SK-N-SH treated with all-trans-retinoic acid at 6 μM for 48 hours (cell line): Measurements from ENCODE around the gene PCBP3.

Experiments
- ATAC-seq: fragments of 200-7000 bp; cut with Tn5 transposase; 3 replicates; pipeline ENCODE4 v1.9.1; 2020; ENCODE audit warnings: mild to moderate bottlenecking, moderate library complexity
- ARNTL ChIP-seq: fragments of 450-650 bp; formaldehyde crosslinking; IDR thresholded peaks from 2 replicates; pipeline ENCODE4 v1.5.0; 2020; ENCODE audit warnings: low read depth, mild to moderate bottlenecking, moderate library complexity, borderline replicate concordance
- BACH2 ChIP-seq: fragments of 250-450 bp; sonication (Bioruptor Pico); IDR thresholded peaks from 2 replicates; pipeline ENCODE4 v1.9.0; 2021; ENCODE audit warnings: mild to moderate bottlenecking, borderline replicate concordance
- CSDC2 ChIP-seq: fragments of 250-450 bp; sonication (Bioruptor Pico); IDR thresholded peaks from 2 replicates; pipeline ENCODE4 v1.5.0; 2020; ENCODE audit warnings: mild to moderate bottlenecking, moderate library complexity
- ESRRG ChIP-seq: fragments of 250-450 bp; sonication (Bioruptor Pico); IDR thresholded peaks from 2 replicates; pipeline ENCODE4 v1.6.1; 2021; ENCODE audit warnings: mild to moderate bottlenecking
- GLIS3 ChIP-seq: fragments of 250-450 bp; sonication (Bioruptor Pico); IDR thresholded peaks from 2 replicates; pipeline ENCODE4 v1.5.0; 2020; ENCODE audit warnings: mild to moderate bottlenecking, moderate library complexity
- ISL1 ChIP-seq: fragments of 250-450 bp; sonication (Bioruptor Pico); IDR thresholded peaks from 2 replicates; pipeline ENCODE4 v2.1.2; 2022; ENCODE audit warnings: mild to moderate bottlenecking, moderate library complexity
- OSR1 ChIP-seq: fragments of 250-450 bp; sonication (Bioruptor Pico); IDR thresholded peaks from 2 replicates; pipeline ENCODE4 v1.8.0; 2022; ENCODE audit warnings: moderate library complexity, mild to moderate bottlenecking, inconsistent platforms
- PATZ1 ChIP-seq: fragments of 250-450 bp; sonication (Bioruptor Pico); IDR thresholded peaks from 2 replicates; pipeline ENCODE4 v1.8.0; 2020; ENCODE audit warnings: mild to moderate bottlenecking, moderate library complexity, borderline replicate concordance
- PPARA ChIP-seq: fragments of 250-450 bp; sonication (Bioruptor Pico); IDR thresholded peaks from 2 replicates; pipeline ENCODE4 v1.5.0; 2020; ENCODE audit warnings: mild to moderate bottlenecking, borderline replicate concordance
- RARB ChIP-seq: fragments of 250-450 bp; sonication (Bioruptor Pico); IDR thresholded peaks from 2 replicates; pipeline ENCODE4 v1.8.0; 2021; ENCODE audit warnings: mild to moderate bottlenecking, moderate library complexity
- SNAI2 ChIP-seq: fragments of 250-450 bp; sonication (Bioruptor Pico); IDR thresholded peaks from 2 replicates; pipeline ENCODE4 v1.5.0; 2020; ENCODE audit warnings: mild to moderate bottlenecking, moderate library complexity
- TCF4 ChIP-seq: fragments of 250-450 bp; sonication (Bioruptor Pico); IDR thresholded peaks from 2 replicates; pipeline ENCODE4 v1.8.0; 2021; ENCODE audit warnings: mild to moderate bottlenecking, moderate library complexity, borderline replicate concordance
- TOX ChIP-seq: fragments of 250-450 bp; sonication (Bioruptor Pico); IDR thresholded peaks from 2 replicates; pipeline ENCODE4 v1.8.0; 2021; ENCODE audit warnings: mild to moderate bottlenecking, moderate library complexity, borderline replicate concordance
- ZC3H10 ChIP-seq: fragments of 250-450 bp; sonication (Bioruptor Pico); IDR thresholded peaks from 2 replicates; pipeline ENCODE4 v1.5.1; 2021; ENCODE audit warnings: mild to moderate bottlenecking, moderate library complexity
- ZFP3 ChIP-seq: fragments of 250-450 bp; sonication (Bioruptor Pico); IDR thresholded peaks from 2 replicates; pipeline ENCODE4 v1.5.0; 2020; ENCODE audit warnings: mild to moderate bottlenecking, moderate library complexity
- ZFP30 ChIP-seq: fragments of 450-650 bp; formaldehyde crosslinking; IDR thresholded peaks from 2 replicates; pipeline ENCODE4 v1.5.0; 2022; ENCODE audit warnings: mild to moderate bottlenecking, moderate library complexity
- ZNF565 ChIP-seq: fragments of 450-650 bp; formaldehyde crosslinking; conservative IDR thresholded peaks from 2 replicates; pipeline ENCODE4 v1.5.0; 2020; ENCODE audit warnings: low read depth, mild to moderate bottlenecking, moderate library complexity
- ZNF70 ChIP-seq: fragments of 450-650 bp; formaldehyde crosslinking; IDR thresholded peaks from 2 replicates; pipeline ENCODE4 v1.5.0; 2020; ENCODE audit warnings: mild to moderate bottlenecking, moderate library complexity
- ZNF8 ChIP-seq: fragments of 450-650 bp; formaldehyde crosslinking; IDR thresholded peaks from 2 replicates; pipeline ENCODE4 v1.5.0; 2020; ENCODE audit warnings: mild to moderate bottlenecking, moderate library complexity
- TF ChIP-seq, protein P1 (sequence below): fragments of 250-450 bp; sonication (Bioruptor Pico); IDR thresholded peaks from 2 replicates; pipeline ENCODE4 v1.5.0; 2020; ENCODE audit warnings: mild to moderate bottlenecking, moderate library complexity
- TF ChIP-seq, protein P2 (sequence below): fragments of 250-450 bp; sonication (Bioruptor Pico); IDR thresholded peaks from 2 replicates; pipeline ENCODE4 v1.5.1; 2020; ENCODE audit warnings: low read depth, mild to moderate bottlenecking, moderate library complexity

The PCBP3 gene

GRCh38 chr21:45927032-45927431 lies 283.5 kb downstream of the PCBP3 start:
- no peak for ATAC-seq
- TF ChIP-seq TCF4 (no peak), ISL1 (CRISPR knock-in tag) (no peak), ZNF565 (CRISPR knock-in tag) (no peak), SNAI2 (no peak), BACH2 (CRISPR knock-in tag) (no peak), CSDC2 (CRISPR knock-in tag) (no peak), TOX (CRISPR knock-in tag) (no peak), RARB (CRISPR knock-in tag) (no peak), GLIS3 (CRISPR knock-in tag) (no peak), OSR1 (CRISPR knock-in tag) (no peak)
- TF ChIP-seq, protein P1, sequence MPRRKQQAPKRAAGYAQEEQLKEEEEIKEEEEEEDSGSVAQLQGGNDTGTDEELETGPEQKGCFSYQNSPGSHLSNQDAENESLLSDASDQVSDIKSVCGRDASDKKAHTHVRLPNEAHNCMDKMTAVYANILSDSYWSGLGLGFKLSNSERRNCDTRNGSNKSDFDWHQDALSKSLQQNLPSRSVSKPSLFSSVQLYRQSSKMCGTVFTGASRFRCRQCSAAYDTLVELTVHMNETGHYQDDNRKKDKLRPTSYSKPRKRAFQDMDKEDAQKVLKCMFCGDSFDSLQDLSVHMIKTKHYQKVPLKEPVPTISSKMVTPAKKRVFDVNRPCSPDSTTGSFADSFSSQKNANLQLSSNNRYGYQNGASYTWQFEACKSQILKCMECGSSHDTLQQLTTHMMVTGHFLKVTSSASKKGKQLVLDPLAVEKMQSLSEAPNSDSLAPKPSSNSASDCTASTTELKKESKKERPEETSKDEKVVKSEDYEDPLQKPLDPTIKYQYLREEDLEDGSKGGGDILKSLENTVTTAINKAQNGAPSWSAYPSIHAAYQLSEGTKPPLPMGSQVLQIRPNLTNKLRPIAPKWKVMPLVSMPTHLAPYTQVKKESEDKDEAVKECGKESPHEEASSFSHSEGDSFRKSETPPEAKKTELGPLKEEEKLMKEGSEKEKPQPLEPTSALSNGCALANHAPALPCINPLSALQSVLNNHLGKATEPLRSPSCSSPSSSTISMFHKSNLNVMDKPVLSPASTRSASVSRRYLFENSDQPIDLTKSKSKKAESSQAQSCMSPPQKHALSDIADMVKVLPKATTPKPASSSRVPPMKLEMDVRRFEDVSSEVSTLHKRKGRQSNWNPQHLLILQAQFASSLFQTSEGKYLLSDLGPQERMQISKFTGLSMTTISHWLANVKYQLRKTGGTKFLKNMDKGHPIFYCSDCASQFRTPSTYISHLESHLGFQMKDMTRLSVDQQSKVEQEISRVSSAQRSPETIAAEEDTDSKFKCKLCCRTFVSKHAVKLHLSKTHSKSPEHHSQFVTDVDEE (CRISPR knock-in tag): no peak

- TF ChIP-seq ZNF8 (CRISPR knock-in tag) (no peak), ISL1 (CRISPR knock-in tag) (no peak)
- no peak for ATAC-seq
These were observed 284.6 kb downstream of the PCBP3 start for GRCh38 chr21:45927851-45928850.

GRCh38 chr21:45929449-45929848 lies 285.9 kb downstream of the PCBP3 start:
- ATAC-seq: no peak; the same call in 2 of the 3 replicates
- TF ChIP-seq TOX (CRISPR knock-in tag) (no peak), ZFP3 (CRISPR knock-in tag) (no peak), TCF4 (no peak)

GRCh38 chr21:45930231-45930760 lies 286.8 kb downstream of the PCBP3 start:
- TF ChIP-seq ZC3H10 (CRISPR knock-in tag) (no peak), ZNF70 (CRISPR knock-in tag) (no peak), PATZ1 (CRISPR knock-in tag) (no peak), RARB (CRISPR knock-in tag) (no peak), TOX (CRISPR knock-in tag) (no peak), ARNTL (CRISPR knock-in tag) (no peak), CSDC2 (CRISPR knock-in tag) (no peak), TCF4 (no peak), ZFP3 (CRISPR knock-in tag) (no peak), PPARA (CRISPR knock-in tag) (no peak), ZNF565 (CRISPR knock-in tag) (no peak), OSR1 (CRISPR knock-in tag) (no peak), ESRRG (CRISPR knock-in tag) (no peak), BACH2 (CRISPR knock-in tag) (no peak), ZFP30 (CRISPR knock-in tag) (no peak), ISL1 (CRISPR knock-in tag) (no peak), GLIS3 (CRISPR knock-in tag) (no peak)
- TF ChIP-seq, protein P1 (CRISPR knock-in tag): no peak
- TF ChIP-seq, protein P2, sequence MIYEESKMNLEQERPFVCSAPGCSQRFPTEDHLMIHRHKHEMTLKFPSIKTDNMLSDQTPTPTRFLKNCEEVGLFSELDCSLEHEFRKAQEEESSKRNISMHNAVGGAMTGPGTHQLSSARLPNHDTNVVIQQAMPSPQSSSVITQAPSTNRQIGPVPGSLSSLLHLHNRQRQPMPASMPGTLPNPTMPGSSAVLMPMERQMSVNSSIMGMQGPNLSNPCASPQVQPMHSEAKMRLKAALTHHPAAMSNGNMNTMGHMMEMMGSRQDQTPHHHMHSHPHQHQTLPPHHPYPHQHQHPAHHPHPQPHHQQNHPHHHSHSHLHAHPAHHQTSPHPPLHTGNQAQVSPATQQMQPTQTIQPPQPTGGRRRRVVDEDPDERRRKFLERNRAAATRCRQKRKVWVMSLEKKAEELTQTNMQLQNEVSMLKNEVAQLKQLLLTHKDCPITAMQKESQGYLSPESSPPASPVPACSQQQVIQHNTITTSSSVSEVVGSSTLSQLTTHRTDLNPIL (CRISPR knock-in tag): no peak
- no peak for ATAC-seq
